Left kidney (tissue), 2 donors: ENCODE results near the gene DNAH11. TPM values are rescaled to one million over a fixed set of nuclear protein-coding genes. Genes with fewer than 3 reads are reported as not detected.
A peak's percentile ranks its signal among the peaks of the same experiment; 100 is the strongest.

Experiments used
- DNase-seq: peaks from one replicate; pipeline ENCODE4 v3.0.0-alpha.2; 2013
- polyA plus RNA-seq: library from polyadenylated mRNA; unstranded; fragments of 120-200 nt; gene quantifications from one replicate; pipeline ENCODE4 v1.2.1, GENCODE V29; 2013; ENCODE audit not compliant: insufficient read length

DNAH11 gene
- polyA plus RNA-seq, 1 donor = 3.3 TPM

GRCh38 chr7:21550821-21551531, 8.1 kb downstream of the DNAH11 start:
- DNase-seq = peak; percentile 11

- DNase-seq = no peak
Observed at GRCh38 chr7:21562385-21562784, 19.5 kb downstream of the DNAH11 start.

DNA sequence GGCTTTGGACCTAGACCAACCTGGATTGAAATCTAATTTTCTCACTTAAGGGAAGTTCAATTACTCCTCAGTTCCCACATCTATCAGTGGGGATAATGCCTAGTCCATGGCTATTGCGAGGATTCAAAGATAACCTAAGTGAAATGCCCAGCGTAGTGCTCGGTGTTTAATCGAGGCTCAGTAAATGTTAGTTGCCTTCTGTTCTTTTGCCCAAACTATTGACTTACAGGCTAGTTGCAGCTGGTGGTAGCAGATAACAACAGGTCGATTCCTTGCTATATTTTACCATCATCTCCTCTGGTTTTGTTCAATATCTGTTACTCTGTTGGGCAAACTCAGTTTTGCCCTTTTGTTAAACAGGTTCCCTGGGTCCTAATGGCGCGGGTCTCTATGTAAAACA, 22.8 kb downstream of the DNAH11 start:
- DNase-seq = no peak

GRCh38 chr7:21566094-21566493, 23.3 kb downstream of the DNAH11 start:
- DNase-seq = no peak

DNA sequence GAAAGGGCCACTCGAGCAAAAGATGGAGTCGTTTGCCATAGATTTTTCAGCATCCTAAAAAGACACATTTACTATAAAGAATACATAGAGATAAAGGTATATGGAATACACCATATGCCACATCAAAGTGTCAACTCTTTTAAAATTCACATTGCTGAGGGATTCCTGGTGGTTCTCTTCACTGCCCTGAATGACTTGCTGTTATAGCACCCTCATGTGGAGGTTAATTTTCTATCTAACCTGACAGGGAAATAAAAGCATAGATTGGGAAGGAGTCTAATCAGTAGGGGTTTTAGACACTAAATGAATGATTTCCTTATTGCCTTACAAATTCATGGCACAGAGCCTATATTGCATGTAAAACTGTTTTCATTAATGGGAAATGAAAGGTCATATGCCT, 25.9 kb downstream of the DNAH11 start:
- DNase-seq = peak; percentile 13

GRCh38 chr7:21572331-21573313, 29.8 kb downstream of the DNAH11 start:
- no peak for DNase-seq

- DNase-seq = no peak
Observed at GRCh38 chr7:21579341-21580072, 36.7 kb downstream of the DNAH11 start.

GRCh38 chr7:21580073-21580521, 37.3 kb downstream of the DNAH11 start:
- no peak for DNase-seq

DNA sequence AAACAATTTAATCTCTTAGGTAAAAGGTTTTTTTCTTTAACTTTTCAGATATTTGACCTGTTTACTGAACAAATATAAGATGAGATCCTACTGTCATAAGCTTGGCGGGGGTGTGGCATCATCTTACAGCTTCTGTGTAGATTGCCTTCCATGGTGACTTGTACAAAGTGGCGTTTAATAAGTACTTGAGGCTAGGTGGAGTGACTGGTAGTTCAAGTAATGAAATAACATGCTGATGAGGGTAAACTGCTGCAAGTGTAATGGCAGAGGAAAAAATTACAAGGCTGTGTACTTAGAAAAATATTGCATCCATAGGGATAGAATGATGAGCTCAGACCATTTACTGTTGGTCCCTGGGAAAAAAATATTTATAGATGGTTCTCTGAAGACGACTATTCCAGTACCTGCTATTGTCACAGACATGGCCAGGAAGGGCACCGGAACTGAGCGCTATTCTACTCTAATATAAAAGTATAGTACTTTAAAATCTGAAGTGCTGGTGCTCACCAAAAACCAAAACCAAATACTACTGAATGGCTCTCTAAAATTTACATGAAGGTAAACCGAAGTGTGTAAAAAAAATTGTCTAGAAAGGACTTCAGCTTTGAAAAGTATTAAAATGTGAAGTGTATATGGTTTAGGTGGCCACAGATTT, 42.4 kb downstream of the DNAH11 start:
- no peak for DNase-seq

GRCh38 chr7:21587139-21587784, 44.4 kb downstream of the DNAH11 start:
- DNase-seq = no peak

DNA sequence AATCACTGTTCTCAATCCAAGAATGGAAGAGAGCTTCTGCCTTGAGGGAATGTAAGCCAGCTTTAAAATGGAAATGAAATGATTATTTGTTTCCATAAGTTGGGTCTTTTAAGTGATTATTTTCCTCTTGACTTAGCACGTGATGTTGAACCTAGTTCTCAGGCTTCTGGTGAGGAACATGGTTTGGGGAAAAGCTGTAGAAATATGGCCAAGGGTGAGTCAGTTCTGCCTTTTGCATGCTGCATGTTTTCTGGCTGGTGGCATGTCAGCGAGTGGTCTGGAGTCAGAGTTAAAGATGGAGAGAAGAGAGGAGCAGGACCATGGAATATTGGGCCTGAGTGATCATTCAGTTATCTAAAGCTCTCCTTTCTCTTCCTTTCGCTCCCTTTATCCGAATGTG, 54.0 kb downstream of the DNAH11 start:
- DNase-seq = no peak

- no peak for DNase-seq
Observed at GRCh38 chr7:21603462-21603861, 60.6 kb downstream of the DNAH11 start.

GRCh38 chr7:21603972-21604749, 61.3 kb downstream of the DNAH11 start:
- DNase-seq = no peak

- no peak for DNase-seq
Observed at GRCh38 chr7:21605008-21605585, 62.3 kb downstream of the DNAH11 start.

DNA sequence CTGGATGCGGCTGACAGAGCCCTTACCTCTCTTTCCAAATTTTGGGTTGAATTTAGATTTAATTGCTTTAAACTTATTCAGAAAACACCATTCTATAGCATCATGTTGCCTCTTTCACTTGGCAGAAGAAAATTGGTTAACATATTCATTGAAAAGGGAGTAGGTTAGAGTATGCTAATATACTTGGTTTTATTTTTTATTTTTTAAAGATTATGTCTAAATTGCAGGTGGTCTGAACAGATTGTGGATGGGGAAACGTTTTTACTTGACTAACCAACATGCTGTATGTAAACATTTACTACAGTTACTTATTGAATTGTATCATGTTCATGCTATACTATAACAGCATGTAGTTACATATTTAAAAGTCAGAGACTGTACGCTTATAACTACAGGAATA, 65.6 kb downstream of the DNAH11 start:
- no peak for DNase-seq

- DNase-seq = no peak
Observed at GRCh38 chr7:21611129-21611528, 68.3 kb downstream of the DNAH11 start.

- DNase-seq = no peak
Observed at GRCh38 chr7:21616091-21616490, 73.3 kb downstream of the DNAH11 start.

- no peak for DNase-seq
Observed at GRCh38 chr7:21616796-21617436, 74.1 kb downstream of the DNAH11 start.

GRCh38 chr7:21617513-21617912, 74.7 kb downstream of the DNAH11 start:
- no peak for DNase-seq
